ENCODE data around the gene CDC7.

The CDC7 gene

DNA sequence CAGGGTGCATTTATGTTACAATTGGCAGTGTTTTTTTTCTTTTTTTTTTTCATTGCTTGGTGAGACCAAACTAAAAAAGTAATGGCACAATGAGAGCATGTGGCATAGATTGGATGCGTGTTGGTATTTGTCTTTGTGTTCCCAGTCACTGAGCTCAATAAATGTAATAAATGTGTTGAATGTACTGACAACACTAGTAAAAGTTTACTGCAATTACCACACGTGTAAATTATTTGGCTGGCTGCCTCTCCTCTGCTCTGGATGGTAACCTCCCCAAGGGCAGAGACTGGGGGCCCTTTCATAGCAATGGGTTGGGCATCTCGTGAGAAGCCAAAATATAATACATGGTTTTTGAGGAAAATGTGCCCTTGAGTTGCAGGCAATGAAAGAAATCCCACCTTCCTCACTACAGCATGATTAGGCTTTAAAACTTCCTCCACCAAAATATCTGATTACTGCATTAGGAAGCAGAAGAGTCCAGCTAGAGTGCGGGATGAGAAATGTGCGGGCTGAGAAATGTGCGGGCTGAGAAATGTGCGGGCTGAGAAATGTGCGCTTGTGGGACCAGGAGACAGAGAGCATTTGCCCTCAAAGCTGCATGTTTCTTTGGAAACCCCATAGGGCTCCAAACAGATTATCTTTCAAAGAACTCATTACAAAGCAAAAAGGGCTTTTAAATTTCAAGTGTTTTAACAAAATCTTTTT lies 58.5 kb downstream of the CDC7 start:
- H3K4me3 ChIP-seq (ENCODE audit: low read length): no peak overlapping the region
- 97% methylated on average over 8 of the region's 8 CpGs for WGBS
- H3K27me3 ChIP-seq (ENCODE audit: insufficient read depth, low read length): no peaks in the 10 kb centered on the region
- no peak overlapping the region for H3K27ac ChIP-seq (ENCODE audit: low read depth, low read length)
- peaks cover 9% of the 10 kb centered on the region; the same call in 1 of the 2 replicates for H3K9me3 ChIP-seq (ENCODE audit: insufficient read depth, low read depth, low read length)
- no peak overlapping the region for H3K9ac ChIP-seq (ENCODE audit: low read depth, low read length)
- no peaks in the 10 kb centered on the region for H3K36me3 ChIP-seq (ENCODE audit: insufficient read depth, low read length)
- no peaks in the 10 kb centered on the region for H3K4me1 ChIP-seq (ENCODE audit: insufficient read depth, low read length)

DNA sequence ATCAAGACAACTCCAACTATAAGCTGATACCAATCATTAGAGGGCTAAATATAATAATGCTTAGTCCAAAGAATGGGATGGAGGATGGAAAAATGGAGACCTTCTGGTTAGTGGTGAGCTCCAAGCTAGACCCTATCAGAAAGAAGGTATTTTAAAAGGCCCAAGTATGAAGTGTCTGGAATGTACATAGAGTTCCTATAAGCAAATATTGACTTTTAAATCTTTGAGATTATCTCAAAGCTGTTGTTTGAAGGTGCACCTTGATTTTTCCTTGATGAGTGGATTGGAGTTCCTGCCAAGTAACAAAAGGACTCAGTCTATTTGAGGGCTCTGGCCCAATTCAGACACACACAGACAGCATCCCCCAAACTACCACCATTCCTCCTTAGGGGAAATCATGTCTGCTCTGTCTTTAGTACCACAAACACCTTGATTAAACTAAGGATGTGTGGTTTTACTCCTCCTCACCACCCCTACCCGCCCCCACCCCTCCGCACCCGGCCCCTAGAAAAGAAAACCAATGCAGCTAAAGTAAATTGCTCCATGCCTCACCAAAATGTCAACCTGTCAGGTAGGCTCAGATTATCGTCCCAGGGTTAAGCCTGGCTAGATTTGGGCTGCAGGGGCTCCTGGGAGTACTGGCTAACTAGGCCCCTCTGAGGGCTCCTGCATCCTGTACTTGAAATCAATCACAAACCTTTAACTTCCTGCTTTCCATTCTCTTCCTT lies 59.4 kb downstream of the CDC7 start:
- 96% methylated on average over 4 of the region's 4 CpGs for whole genome bisulfite sequencing
- Histone ChIP-seq H3K27ac (ENCODE audit: low read depth, low read length) (no peak overlapping the region), H3K9ac (ENCODE audit: low read depth, low read length) (no peak overlapping the region), H3K36me3 (ENCODE audit: insufficient read depth, low read length) (no peaks in the 10 kb centered on the region), H3K9me3 (ENCODE audit: insufficient read depth, low read depth, low read length) (peaks cover 11% of the 10 kb centered on the region; the same call in 1 of the 2 replicates), H3K27me3 (ENCODE audit: insufficient read depth, low read length) (no peaks in the 10 kb centered on the region), H3K4me1 (ENCODE audit: insufficient read depth, low read length) (peaks cover 6% of the 10 kb centered on the region; the same call in 1 of the 2 replicates), H3K4me3 (ENCODE audit: low read length) (no peak overlapping the region)

DNA sequence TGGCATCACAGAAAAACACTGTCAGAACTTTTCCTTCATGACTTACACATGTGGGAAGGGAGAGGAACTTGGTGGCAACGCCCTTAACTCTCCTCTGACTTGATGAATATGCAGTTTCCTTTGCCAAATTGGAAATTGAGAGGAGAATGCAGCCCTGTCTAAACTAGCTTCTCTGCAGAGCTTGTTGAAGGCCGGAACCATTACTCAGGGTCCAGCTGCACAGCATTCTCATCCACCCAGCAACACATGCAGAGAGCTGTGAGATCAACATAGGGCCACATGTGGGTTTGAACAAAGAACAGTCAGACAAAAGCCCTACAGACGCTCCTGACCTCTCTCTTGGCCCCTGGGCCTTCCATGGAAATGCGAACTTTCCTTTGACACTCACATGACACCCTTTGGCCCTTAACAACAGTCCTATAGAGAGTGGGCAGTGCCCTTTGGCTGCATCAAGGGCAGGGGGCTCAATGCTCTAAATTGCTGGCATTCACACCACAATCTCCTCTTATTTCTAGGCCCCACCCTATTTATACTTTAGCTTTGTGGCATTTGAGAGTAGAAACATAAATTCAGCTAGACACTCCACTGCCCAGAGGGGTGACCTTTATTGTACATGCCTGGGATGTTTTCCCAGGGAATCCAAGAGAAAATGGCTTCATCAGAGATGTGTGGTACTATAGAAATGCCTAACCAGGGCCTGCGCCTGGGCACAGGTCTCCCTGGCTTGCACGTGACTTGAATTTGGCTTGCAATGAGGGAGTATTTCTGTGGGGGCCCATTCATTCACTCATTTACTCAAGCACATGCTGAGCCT lies 64.4 kb downstream of the CDC7 start:
- H3K27ac ChIP-seq (ENCODE audit: low read depth, low read length): peak overlapping the region; percentile 81; the same call in 1 of the 2 replicates
- no peak overlapping the region for H3K9ac ChIP-seq (ENCODE audit: low read depth, low read length)
- H3K27me3 ChIP-seq (ENCODE audit: insufficient read depth, low read length): no peaks in the 10 kb centered on the region
- H3K36me3 ChIP-seq (ENCODE audit: insufficient read depth, low read length): no peaks in the 10 kb centered on the region
- H3K9me3 ChIP-seq (ENCODE audit: insufficient read depth, low read depth, low read length): peaks cover 11% of the 10 kb centered on the region; the same call in 1 of the 2 replicates
- H3K4me3 ChIP-seq (ENCODE audit: low read length): no peak overlapping the region
- WGBS: 66% methylated on average over 6 of the region's 6 CpGs
- H3K4me1 ChIP-seq (ENCODE audit: insufficient read depth, low read length): peaks cover 13% of the 10 kb centered on the region; the same call in 1 of the 2 replicates

DNA sequence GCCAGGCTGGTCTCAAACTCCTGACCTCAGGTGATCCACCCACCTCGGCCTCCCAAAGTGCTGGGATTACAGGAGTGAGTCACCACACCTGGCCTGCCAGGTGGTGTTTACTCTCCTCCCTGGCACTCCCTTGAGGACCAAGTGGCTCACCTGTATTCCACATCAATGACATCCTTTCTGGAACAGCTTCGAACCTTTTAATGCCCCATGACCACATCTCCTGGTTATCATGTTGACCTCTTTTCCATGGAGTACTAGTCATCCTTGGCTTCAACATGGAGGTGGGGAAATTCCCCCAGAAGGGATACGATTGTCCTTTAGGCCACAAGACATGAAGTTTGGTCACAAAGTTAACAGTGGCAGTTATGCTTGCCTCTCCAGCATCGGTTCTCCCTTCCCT lies 66.9 kb downstream of the CDC7 start:
- Histone ChIP-seq H3K36me3 (ENCODE audit: insufficient read depth, low read length) (no peaks in the 10 kb centered on the region), H3K4me1 (ENCODE audit: insufficient read depth, low read length) (peaks cover 13% of the 10 kb centered on the region; the same call in 1 of the 2 replicates), H3K4me3 (ENCODE audit: low read length) (no peak overlapping the region), H3K9ac (ENCODE audit: low read depth, low read length) (no peak overlapping the region), H3K27ac (ENCODE audit: low read depth, low read length) (no peak overlapping the region), H3K27me3 (ENCODE audit: insufficient read depth, low read length) (no peaks in the 10 kb centered on the region), H3K9me3 (ENCODE audit: insufficient read depth, low read depth, low read length) (peaks cover 11% of the 10 kb centered on the region; the same call in 1 of the 2 replicates)
- WGBS: 93% methylated on average over 4 of the region's 4 CpGs

DNA sequence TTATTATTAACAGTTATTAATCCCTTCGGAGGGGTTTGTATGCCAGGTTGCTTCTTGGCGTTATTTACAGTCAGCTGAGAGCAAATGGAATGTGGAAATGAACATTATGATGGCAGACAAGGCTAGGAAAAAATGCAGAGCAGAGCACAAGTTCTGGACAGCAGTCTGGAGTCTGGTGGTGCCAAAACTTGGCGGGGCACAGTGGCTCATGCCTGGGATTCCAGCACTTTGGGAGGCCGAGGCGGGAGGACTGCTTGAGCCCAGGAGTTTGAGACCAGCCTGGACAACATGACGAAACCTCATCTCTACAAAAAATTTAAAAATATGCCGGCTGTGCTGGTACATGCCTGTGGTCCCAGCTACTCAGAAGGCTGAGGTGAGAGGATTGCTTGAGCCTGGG lies 67.6 kb downstream of the CDC7 start:
- H3K27me3 ChIP-seq (ENCODE audit: insufficient read depth, low read length): no peaks in the 10 kb centered on the region
- peaks cover 11% of the 10 kb centered on the region; the same call in 1 of the 2 replicates for H3K9me3 ChIP-seq (ENCODE audit: insufficient read depth, low read depth, low read length)
- H3K9ac ChIP-seq (ENCODE audit: low read depth, low read length): no peak overlapping the region
- peaks cover 13% of the 10 kb centered on the region; the same call in 1 of the 2 replicates for H3K4me1 ChIP-seq (ENCODE audit: insufficient read depth, low read length)
- H3K4me3 ChIP-seq (ENCODE audit: low read length): no peak overlapping the region
- H3K36me3 ChIP-seq (ENCODE audit: insufficient read depth, low read length): no peaks in the 10 kb centered on the region
- no peak overlapping the region for H3K27ac ChIP-seq (ENCODE audit: low read depth, low read length)
- WGBS: 95% methylated on average over 7 of the region's 7 CpGs

DNA sequence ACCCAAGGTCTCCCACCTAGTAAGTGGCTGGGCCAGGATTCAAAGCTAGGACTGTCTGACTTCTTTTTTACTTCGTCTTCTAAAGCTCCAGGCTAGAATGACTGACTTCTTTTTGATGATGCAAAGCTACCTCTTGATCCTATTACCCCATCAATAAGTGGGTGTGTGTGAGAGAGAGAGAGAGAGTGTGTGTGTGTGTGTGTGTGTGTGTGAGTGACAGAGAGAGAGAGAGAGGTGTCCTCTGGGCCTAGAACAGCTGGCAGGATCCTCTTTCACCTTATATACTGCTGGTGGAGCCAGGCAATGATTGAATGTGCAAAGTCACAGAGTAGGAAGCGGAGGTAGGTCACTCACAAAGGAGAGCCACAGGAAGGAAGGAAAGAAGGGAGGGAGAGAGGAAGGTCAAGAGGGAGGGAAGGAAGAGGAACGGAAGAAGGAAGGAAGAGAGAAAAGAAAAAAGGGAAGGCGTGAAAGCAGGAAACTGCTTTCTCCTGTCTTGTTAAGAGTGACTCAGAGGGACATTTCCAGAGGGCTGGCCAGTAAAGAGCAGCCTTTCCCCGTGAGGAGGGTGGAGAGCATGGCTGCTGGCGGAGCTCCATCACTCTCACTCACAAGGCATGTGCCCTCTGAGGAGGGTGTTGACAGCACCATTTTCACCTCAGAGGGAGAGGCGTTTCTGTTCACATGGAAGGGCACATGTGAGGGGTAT lies 68.9 kb downstream of the CDC7 start:
- H3K4me3 ChIP-seq (ENCODE audit: low read length): no peak overlapping the region
- peaks cover 12% of the 10 kb centered on the region; the same call in 1 of the 2 replicates for H3K4me1 ChIP-seq (ENCODE audit: insufficient read depth, low read length)
- no peaks in the 10 kb centered on the region for H3K9me3 ChIP-seq (ENCODE audit: insufficient read depth, low read depth, low read length)
- H3K9ac ChIP-seq (ENCODE audit: low read depth, low read length): no peak overlapping the region
- WGBS: 89% methylated on average over 7 of the region's 7 CpGs
- no peak overlapping the region for H3K27ac ChIP-seq (ENCODE audit: low read depth, low read length)
- H3K27me3 ChIP-seq (ENCODE audit: insufficient read depth, low read length): no peaks in the 10 kb centered on the region
- no peaks in the 10 kb centered on the region for H3K36me3 ChIP-seq (ENCODE audit: insufficient read depth, low read length)

DNA sequence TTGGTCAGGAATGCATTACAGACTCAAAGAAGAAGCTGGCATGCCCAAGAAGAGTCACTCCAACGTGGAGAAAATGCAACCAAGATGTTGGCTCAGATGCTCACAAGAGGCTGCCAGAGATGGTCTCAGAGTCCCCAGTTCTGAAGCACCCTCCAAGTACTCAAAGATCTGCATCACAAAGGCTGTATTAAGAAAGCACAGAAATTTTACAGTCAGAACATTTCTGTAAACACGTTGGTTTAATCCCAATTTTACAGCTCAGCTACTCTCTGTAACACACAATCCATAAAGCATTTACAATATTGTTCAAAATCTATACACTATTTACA lies 69.4 kb downstream of the CDC7 start:
- H3K27me3 ChIP-seq (ENCODE audit: insufficient read depth, low read length): no peaks in the 10 kb centered on the region
- H3K4me3 ChIP-seq (ENCODE audit: low read length): no peak overlapping the region
- no peak overlapping the region for H3K9ac ChIP-seq (ENCODE audit: low read depth, low read length)
- H3K4me1 ChIP-seq (ENCODE audit: insufficient read depth, low read length): peaks cover 6% of the 10 kb centered on the region; the same call in 1 of the 2 replicates
- no peaks in the 10 kb centered on the region for H3K9me3 ChIP-seq (ENCODE audit: insufficient read depth, low read depth, low read length)
- 78% methylated on average over 2 of the region's 2 CpGs for WGBS
- H3K36me3 ChIP-seq (ENCODE audit: insufficient read depth, low read length): no peaks in the 10 kb centered on the region
- H3K27ac ChIP-seq (ENCODE audit: low read depth, low read length): no peak overlapping the region

DNA sequence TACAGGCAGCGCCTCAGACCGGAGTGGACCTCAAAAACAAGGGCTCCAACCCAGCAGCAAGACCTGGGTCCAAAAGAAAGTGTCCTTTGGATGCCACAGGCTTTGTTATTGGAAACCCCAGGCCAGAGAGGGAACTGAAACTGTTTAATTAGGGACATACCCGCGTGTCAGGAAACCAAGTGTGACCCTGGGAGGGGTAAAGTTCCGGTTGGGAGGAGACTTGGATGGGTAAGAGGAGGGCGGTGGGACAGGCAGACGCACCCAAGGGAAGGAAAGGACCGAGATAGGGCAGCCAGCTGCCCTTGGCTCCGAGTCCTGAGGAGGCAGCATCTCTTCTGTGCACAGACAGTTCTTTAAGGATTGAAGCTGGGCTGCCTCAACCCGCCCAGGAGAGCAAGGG lies 71.4 kb downstream of the CDC7 start:
- Histone ChIP-seq H3K9me3 (ENCODE audit: insufficient read depth, low read depth, low read length) (no peaks in the 10 kb centered on the region), H3K36me3 (ENCODE audit: insufficient read depth, low read length) (no peaks in the 10 kb centered on the region), H3K9ac (ENCODE audit: low read depth, low read length) (no peak overlapping the region), H3K4me1 (ENCODE audit: insufficient read depth, low read length) (0 out of 2 replicates have a peak, but pooled peaks cover 7% of the 10 kb centered on the region), H3K4me3 (ENCODE audit: low read length) (no peak overlapping the region), H3K27me3 (ENCODE audit: insufficient read depth, low read length) (no peaks in the 10 kb centered on the region), H3K27ac (ENCODE audit: low read depth, low read length) (no peak overlapping the region)
- 85% methylated on average over 10 of the region's 10 CpGs for WGBS
